DND-41 (cell line): ENCODE data around the gene CCL20.

ENCODE experiments used
- ATAC-seq: fragments of 200-7000 bp; cut with Tn5 transposase; 3 replicates; pipeline ENCODE4 v1.9.1; 2021; ENCODE audit warnings: low read depth; ENCODE audit not compliant: insufficient read depth
- DNase-seq: peaks from one replicate; pipeline ENCODE4 v3.0.0-alpha.2; 2020
- H2AFZ ChIP-seq: 2 replicates; pipeline ENCODE4 v1.6.0; 2012; ENCODE audit warnings: low read depth, low read length
- H3K27ac ChIP-seq: 2 replicates; pipeline ENCODE4 v1.5.1; 2012; ENCODE audit warnings: low read length, inconsistent platforms
- H3K27me3 ChIP-seq: fragments of 200-600 bp; sonication (generic); 2 replicates; pipeline ENCODE4 v1.6.0; 2012; ENCODE audit warnings: low read length, mild to moderate bottlenecking, inconsistent platforms; ENCODE audit not compliant: insufficient read depth, poor library complexity
- H3K36me3 ChIP-seq: 2 replicates; pipeline ENCODE4 v1.5.1; 2012; ENCODE audit warnings: low read length, inconsistent platforms; ENCODE audit not compliant: insufficient read depth
- H3K4me1 ChIP-seq: 2 replicates; pipeline ENCODE4 v1.5.1; 2012; ENCODE audit warnings: mild to moderate bottlenecking, low read length; ENCODE audit not compliant: insufficient read depth
- H3K4me2 ChIP-seq: 2 replicates; pipeline ENCODE4 v1.6.0; 2012; ENCODE audit warnings: mild to moderate bottlenecking, moderate library complexity, low read length, inconsistent platforms; ENCODE audit not compliant: insufficient read depth
- H3K4me3 ChIP-seq, 2 experiments: fragments of 200-600 bp in 1 of 2; shearing (Covaris generic) in 1 of 2; 2 replicates each; pipeline ENCODE4 v1.5.1; 2012 to 2016; ENCODE audit warnings: inconsistent platforms in 2 of 2, low read length in 2 of 2, mild to moderate bottlenecking in 2 of 2, low read depth in 1 of 2, moderate library complexity in 1 of 2
- H3K79me2 ChIP-seq: 2 replicates; pipeline ENCODE4 v1.6.0; 2012; ENCODE audit warnings: low read length, inconsistent platforms; ENCODE audit not compliant: insufficient read depth
- H3K9ac ChIP-seq: 2 replicates; pipeline ENCODE4 v1.6.0; 2012; ENCODE audit warnings: low read depth, mild to moderate bottlenecking, inconsistent platforms, low read length, moderate library complexity
- H3K9me3 ChIP-seq: 2 replicates; pipeline ENCODE4 v1.5.1; 2012; ENCODE audit warnings: low read length, moderate library complexity, mild to moderate bottlenecking, inconsistent platforms; ENCODE audit not compliant: insufficient read depth, severe bottlenecking
- H4K20me1 ChIP-seq: 2 replicates; pipeline ENCODE4 v1.6.0; 2012; ENCODE audit warnings: low read length; ENCODE audit not compliant: insufficient read depth
- CTCF ChIP-seq: IDR thresholded peaks from 2 replicates; pipeline ENCODE4 v1.5.1; 2012; ENCODE audit warnings: borderline replicate concordance, low read length, moderate library complexity, mild to moderate bottlenecking; ENCODE audit not compliant: poor library complexity, severe bottlenecking; ENCODE audit errors: extremely low read depth
- EZH2 ChIP-seq: IDR thresholded peaks from 3 replicates; pipeline ENCODE4 v1.6.1; 2012; ENCODE audit warnings: borderline replicate concordance, low read depth, mild to moderate bottlenecking, moderate library complexity, low read length, inconsistent platforms; ENCODE audit not compliant: severe bottlenecking

The CCL20 gene

GRCh38 chr2:227767830-227768229 is 45.8 kb upstream of the CCL20 start:
- no peak for DNase-seq
- H3K4me1 ChIP-seq, result no peaks in the 10 kb centered on the region
- H3K27me3 ChIP-seq, result no peaks in the 10 kb centered on the region
- no peaks in the 10 kb centered on the region for H3K36me3 ChIP-seq
- no peaks in the 10 kb centered on the region for H3K79me2 ChIP-seq
- H2AFZ ChIP-seq, result no peak overlapping the region
- H4K20me1 ChIP-seq, result no peaks in the 10 kb centered on the region
- no peak overlapping the region for H3K4me3 ChIP-seq
- TF ChIP-seq EZH2 (no peak), CTCF (no peak)
- no peak overlapping the region for H3K27ac ChIP-seq
- H3K4me2 ChIP-seq, result no peak overlapping the region
- no peak overlapping the region for H3K9ac ChIP-seq
- no peaks in the 10 kb centered on the region for H3K9me3 ChIP-seq
- no peak for ATAC-seq

GRCh38 chr2:227772197-227772661 is 41.4 kb upstream of the CCL20 start:
- ATAC-seq, result no peak
- Histone ChIP-seq H3K4me2 (no peak overlapping the region), H3K4me1 (no peaks in the 10 kb centered on the region), H3K9ac (no peak overlapping the region), H3K79me2 (no peaks in the 10 kb centered on the region), H2AFZ (no peak overlapping the region), H3K27ac (no peak overlapping the region), H3K9me3 (no peaks in the 10 kb centered on the region), H3K36me3 (no peaks in the 10 kb centered on the region), H3K27me3 (no peaks in the 10 kb centered on the region), H3K4me3 (no peak overlapping the region), H4K20me1 (no peaks in the 10 kb centered on the region)
- no peak for DNase-seq
- no peak for TF ChIP-seq EZH2
- no peak for TF ChIP-seq CTCF

- DNase-seq (no peak), ATAC-seq (no peak)
- Histone ChIP-seq H3K4me1 (no peaks in the 10 kb centered on the region), H3K79me2 (no peaks in the 10 kb centered on the region), H4K20me1 (no peaks in the 10 kb centered on the region), H3K4me3 (no peak overlapping the region), H3K27me3 (no peaks in the 10 kb centered on the region), H3K36me3 (no peaks in the 10 kb centered on the region), H3K27ac (no peak overlapping the region), H3K9me3 (no peaks in the 10 kb centered on the region), H3K4me2 (no peak overlapping the region), H3K9ac (no peak overlapping the region), H2AFZ (no peak overlapping the region)
- TF ChIP-seq EZH2 (no peak), CTCF (no peak)
These were observed 40.7 kb upstream of the CCL20 start for GRCh38 chr2:227772932-227773331.

GRCh38 chr2:227774011-227774624 is 39.5 kb upstream of the CCL20 start:
- Histone ChIP-seq H3K9ac (no peak overlapping the region), H3K9me3 (no peaks in the 10 kb centered on the region), H3K27me3 (no peaks in the 10 kb centered on the region), H3K27ac (no peak overlapping the region), H4K20me1 (no peaks in the 10 kb centered on the region), H3K79me2 (no peaks in the 10 kb centered on the region), H3K36me3 (no peaks in the 10 kb centered on the region), H3K4me2 (no peak overlapping the region), H3K4me3 (no peak overlapping the region), H3K4me1 (no peaks in the 10 kb centered on the region), H2AFZ (no peak overlapping the region)
- ATAC-seq (no peak), DNase-seq (no peak)
- TF ChIP-seq CTCF (no peak), EZH2 (no peak)
